Measurements from ENCODE around the gene SDSL.

Gene SDSL

DNA sequence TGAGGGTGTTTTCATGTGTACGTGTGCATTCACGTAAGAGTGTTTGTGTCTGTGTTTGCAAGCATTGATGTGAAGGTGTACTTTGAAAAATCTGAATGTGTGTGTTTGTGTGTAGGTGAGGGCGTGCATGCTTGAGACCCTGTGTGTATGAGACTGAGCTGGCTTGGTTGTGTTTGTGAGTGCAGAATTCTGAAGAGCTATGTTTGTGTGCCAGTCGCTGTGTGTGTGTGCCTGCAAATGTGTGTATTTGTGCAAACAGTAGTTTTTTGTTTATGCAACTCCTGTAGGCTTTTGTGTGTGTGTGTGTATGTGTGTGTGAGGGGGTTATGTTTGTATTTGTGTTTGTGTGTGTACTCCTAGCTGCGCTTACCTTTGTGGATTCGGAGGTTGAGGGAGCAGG, 51.2 kb downstream of the SDSL start:
- CTCF ChIA-PET: no interaction called here
- POLR2A ChIA-PET: no interaction called here
- TF ChIP-seq ELF4 (IDR thresholded peaks at IDR 0.05): no peak
- TF ChIP-seq LEF1 (IDR thresholded peaks at IDR 0.05; ENCODE audit: borderline replicate concordance): no peak
- no peak for TF ChIP-seq FOXM1 (IDR thresholded peaks at IDR 0.05; ENCODE audit: borderline replicate concordance)
- DNase-seq (ENCODE audit: extremely low spot score): no peak

DNA sequence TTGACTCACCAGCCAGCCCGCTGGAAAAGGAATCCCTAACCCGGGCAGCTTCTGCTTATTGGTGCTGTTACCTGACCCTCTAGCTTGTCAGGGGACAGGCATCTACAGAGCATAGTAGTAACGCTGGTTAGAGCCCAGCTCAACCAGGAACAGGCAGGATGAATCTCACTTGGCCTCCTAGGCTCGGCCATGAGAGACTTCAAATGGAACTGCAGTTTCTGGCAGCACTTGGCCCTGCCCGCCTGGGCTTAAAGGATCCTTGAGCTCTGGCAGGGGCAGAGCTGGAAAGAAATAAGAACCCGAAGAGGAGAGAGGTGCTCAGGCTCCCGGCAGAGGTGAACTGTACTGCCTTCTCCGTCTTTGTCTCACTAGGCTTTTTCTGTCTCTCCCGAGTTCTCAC, 51.8 kb downstream of the SDSL start:
- POLR2A ChIA-PET: no interaction called here
- TF ChIP-seq ZNF384 (IDR thresholded peaks at IDR 0.05): no peak
- TF ChIP-seq SP1 (IDR thresholded peaks at IDR 0.05): no peak
- no peak for TF ChIP-seq ARNT (IDR thresholded peaks at IDR 0.05)
- no peak for TF ChIP-seq L3MBTL2 (conservative IDR thresholded peaks at IDR 0.05)
- no peak for TF ChIP-seq NFRKB (IDR thresholded peaks at IDR 0.05)
- no peak for TF ChIP-seq ELF4 (IDR thresholded peaks at IDR 0.05)
- no peak for TF ChIP-seq SUZ12 (IDR thresholded peaks at IDR 0.05)
- DNase-seq (ENCODE audit: extremely low spot score): no peak
- CTCF ChIA-PET: interaction anchor here (0.6 to 0.7 kb wide), 2 partner anchors 12 to 15 kb away, joined by 4 to 5 read pairs; no protein-coding TSS in a partner anchor

DNA sequence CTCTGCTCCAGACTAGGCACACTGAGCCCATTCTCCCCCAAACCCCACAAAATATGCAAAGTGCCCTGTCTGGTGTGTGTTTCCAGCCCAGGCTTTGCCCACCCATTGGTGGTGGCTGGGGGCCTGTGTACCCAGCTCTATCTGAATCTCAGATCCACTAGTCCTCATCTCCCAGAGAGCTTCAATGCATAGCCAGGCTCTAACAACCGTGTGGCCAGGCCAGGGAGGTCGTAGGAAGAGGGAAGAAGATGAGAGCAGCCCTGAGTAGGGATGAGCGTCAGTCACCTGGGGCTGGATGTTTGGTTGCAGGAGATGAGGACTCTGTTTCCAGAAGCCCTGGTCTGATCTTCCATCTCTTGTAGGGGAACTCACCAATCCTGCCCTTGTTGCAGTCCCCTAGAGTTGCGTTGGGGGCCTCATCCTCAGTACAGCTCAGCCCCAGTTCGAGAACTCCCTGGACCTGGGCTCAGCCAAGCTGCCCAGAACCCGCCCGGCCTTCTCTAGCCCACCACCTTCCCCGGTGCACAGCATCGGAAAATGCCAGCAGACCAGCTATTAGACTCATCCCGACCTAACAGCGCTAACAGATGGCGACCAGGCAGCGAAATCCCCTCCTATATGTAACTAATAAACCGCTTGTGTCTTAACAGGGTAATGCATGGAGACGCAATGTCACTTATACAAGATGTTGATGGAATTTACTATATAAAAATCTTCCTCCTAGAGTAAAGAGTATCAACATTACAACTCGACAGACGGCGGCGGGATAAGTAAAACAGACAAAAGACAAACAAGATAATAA, 52.7 kb downstream of the SDSL start:
- no peak for TF ChIP-seq ARNT (IDR thresholded peaks at IDR 0.05)
- TF ChIP-seq, protein P1, sequence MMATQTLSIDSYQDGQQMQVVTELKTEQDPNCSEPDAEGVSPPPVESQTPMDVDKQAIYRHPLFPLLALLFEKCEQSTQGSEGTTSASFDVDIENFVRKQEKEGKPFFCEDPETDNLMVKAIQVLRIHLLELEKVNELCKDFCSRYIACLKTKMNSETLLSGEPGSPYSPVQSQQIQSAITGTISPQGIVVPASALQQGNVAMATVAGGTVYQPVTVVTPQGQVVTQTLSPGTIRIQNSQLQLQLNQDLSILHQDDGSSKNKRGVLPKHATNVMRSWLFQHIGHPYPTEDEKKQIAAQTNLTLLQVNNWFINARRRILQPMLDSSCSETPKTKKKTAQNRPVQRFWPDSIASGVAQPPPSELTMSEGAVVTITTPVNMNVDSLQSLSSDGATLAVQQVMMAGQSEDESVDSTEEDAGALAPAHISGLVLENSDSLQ (IDR thresholded peaks at IDR 0.05): no peak
- TF ChIP-seq BHLHE40 (IDR thresholded peaks at IDR 0.05; ENCODE audit: borderline replicate concordance): no peak
- TF ChIP-seq L3MBTL2 (conservative IDR thresholded peaks at IDR 0.05): no peak
- no peak for TF ChIP-seq FOXK2 (IDR thresholded peaks at IDR 0.05)
- no peak for TF ChIP-seq TARDBP (IDR thresholded peaks at IDR 0.05)

DNA sequence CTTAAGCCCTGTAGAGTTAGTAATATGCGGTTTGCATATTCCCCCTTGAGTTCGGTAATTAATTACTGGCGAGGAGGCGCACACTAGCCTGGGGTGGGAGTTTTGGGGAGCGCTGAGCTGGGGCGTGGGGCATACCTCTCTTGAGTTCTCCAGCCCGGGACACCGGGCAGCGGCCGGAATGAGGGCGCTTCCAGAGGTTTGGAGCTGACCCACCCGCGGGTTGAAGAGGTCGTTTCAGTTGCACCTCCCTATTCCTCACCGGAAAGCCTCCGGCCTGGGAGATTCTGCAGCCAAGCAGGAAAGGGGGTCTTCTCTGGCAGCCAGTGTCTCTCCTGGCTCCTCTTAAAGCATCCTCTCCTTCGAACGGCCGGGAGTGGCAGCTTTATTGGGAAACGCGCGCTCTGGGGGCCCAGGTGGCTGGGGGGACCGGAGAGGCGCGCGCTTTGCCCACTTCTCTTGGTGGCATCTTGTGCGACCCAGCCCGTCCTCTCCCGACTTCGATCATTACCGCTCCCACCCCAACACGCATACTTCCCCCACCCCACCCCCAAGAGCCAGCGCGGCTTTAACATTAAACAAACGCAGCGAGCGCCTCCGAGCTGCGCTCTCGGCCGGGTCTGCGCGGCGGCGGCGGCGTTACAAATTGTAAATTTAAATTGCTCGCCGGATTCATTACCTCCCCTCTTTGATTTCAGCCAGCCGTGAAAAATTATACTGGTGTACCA, 53.4 kb downstream of the SDSL start:
- no peak for TF ChIP-seq TARDBP (IDR thresholded peaks at IDR 0.05)
- TF ChIP-seq, protein P1 (IDR thresholded peaks at IDR 0.05): no peak
- TF ChIP-seq FOXM1 (IDR thresholded peaks at IDR 0.05; ENCODE audit: borderline replicate concordance): no peak
- TF ChIP-seq HDGF (IDR thresholded peaks at IDR 0.05; ENCODE audit: borderline replicate concordance): no peak
- no peak for TF ChIP-seq SP1 (IDR thresholded peaks at IDR 0.05)
- TF ChIP-seq ELF4 (IDR thresholded peaks at IDR 0.05): no peak
- no peak for TF ChIP-seq FOXA1 (IDR thresholded peaks at IDR 0.05)
- no peak for TF ChIP-seq L3MBTL2 (conservative IDR thresholded peaks at IDR 0.05)
- TF ChIP-seq SUZ12 (IDR thresholded peaks at IDR 0.05): no peak
- TF ChIP-seq FOXK2 (IDR thresholded peaks at IDR 0.05): no peak
- no peak for TF ChIP-seq LEF1 (IDR thresholded peaks at IDR 0.05; ENCODE audit: borderline replicate concordance)
- no peak for DNase-seq (ENCODE audit: extremely low spot score)
- CTCF ChIA-PET: no interaction called here
- POLR2A ChIA-PET: no interaction called here

More for the DNA sequence above, 52.7 kb downstream of the SDSL start:
- POLR2A ChIA-PET: no interaction called here
- CTCF ChIA-PET: interaction anchor here (0.6 to 0.7 kb wide), 2 partner anchors 13 to 14 kb away, joined by 4 to 5 read pairs; no protein-coding TSS in a partner anchor
- no peak for DNase-seq (ENCODE audit: extremely low spot score)

DNA sequence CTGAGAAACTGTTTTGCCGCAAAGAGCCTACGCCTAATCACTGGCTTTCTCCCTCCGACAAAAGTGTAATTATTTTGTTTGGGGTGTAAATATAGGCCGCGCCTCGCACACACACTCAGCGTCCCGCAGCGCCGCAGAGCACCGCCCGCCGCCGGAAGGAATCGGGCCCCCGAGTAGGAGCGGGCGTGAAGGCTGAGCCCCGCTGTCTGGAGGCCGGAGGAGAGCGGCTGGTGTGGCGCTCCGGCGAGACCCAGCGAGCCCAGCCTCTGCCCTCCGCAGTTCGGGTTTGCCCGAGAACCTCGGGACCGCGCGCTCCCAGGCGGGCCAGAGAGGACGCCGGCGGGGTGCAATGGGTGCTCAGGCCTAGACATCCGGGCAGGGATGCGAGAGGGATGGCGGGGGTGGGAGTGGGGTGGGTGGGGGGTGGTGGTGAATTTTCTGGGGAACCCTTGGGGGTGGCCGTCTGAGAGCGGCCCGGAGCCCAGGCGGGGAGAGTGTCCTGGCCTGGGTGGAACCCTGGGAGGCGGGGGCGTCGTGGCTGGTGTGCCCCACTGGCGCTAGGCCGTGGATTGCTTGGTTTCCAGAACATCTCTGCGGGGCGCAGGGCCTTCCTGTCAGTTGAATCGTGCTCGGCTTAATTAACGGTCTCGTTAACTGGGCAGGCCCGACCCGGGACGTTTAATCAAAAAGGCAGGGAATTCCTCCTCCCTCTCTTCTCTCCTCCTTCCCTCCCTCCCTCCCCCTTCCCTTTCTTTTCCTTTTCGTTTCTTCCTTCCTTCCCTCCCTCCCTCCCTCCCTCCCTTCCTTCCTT, 54.2 kb downstream of the SDSL start:
- DNase-seq (ENCODE audit: extremely low spot score): no peak
- CTCF ChIA-PET: no interaction called here
- TF ChIP-seq LEF1 (IDR thresholded peaks at IDR 0.05; ENCODE audit: borderline replicate concordance) (no peak), CTBP1 (IDR thresholded peaks at IDR 0.05; ENCODE audit: borderline replicate concordance) (no peak), FOXM1 (IDR thresholded peaks at IDR 0.05; ENCODE audit: borderline replicate concordance) (no peak), NFRKB (IDR thresholded peaks at IDR 0.05) (no peak), FOXA1 (IDR thresholded peaks at IDR 0.05) (no peak), FOXK2 (IDR thresholded peaks at IDR 0.05) (no peak), SP1 (IDR thresholded peaks at IDR 0.05) (no peak)
- TF ChIP-seq, protein P1 (IDR thresholded peaks at IDR 0.05): no peak
- POLR2A ChIA-PET: no interaction called here

DNA sequence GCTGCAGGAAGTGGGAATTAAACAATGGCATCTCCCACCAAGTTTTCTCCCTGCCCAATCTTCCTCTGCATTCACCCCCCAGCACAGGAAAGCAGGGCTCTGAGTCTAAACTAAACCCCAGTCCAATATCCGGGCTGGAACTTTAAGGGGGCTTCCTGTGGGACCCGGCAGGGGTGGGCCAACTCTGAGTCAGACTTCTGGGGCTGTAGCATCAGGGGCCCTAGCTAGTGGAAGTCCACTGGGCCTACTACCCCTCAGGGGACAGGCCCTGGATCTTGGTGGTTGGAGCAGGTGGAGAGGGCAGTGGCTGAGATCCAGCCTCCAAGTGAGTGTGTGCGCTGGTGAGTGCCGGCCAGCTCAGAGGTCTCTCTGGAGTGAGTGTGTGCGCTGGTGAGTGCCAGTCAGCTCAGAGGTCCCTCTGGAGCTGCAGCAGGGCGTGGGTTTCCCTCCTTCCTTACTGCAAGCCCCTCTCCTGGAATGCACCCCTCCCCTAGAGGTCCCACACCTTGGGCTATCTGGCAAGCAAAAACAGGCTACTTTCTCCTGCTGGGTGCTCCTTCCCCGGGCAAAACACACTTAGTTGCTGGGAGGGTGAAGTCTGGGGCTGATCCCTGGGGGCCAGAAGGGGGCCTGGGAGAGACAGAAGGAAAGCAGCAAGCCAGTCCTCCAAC, 55.1 kb downstream of the SDSL start:
- no peak for TF ChIP-seq ZNF384 (IDR thresholded peaks at IDR 0.05)
- TF ChIP-seq CTBP1 (IDR thresholded peaks at IDR 0.05; ENCODE audit: borderline replicate concordance): no peak
- TF ChIP-seq L3MBTL2 (conservative IDR thresholded peaks at IDR 0.05): no peak
- no peak for TF ChIP-seq FOXM1 (IDR thresholded peaks at IDR 0.05; ENCODE audit: borderline replicate concordance)
- TF ChIP-seq FOXA1 (IDR thresholded peaks at IDR 0.05): no peak
- no peak for TF ChIP-seq SP1 (IDR thresholded peaks at IDR 0.05)
- TF ChIP-seq BHLHE40 (IDR thresholded peaks at IDR 0.05; ENCODE audit: borderline replicate concordance): no peak
- no peak for TF ChIP-seq TARDBP (IDR thresholded peaks at IDR 0.05)
- no peak for TF ChIP-seq ELF4 (IDR thresholded peaks at IDR 0.05)
- TF ChIP-seq SUZ12 (IDR thresholded peaks at IDR 0.05): no peak
- TF ChIP-seq HDGF (IDR thresholded peaks at IDR 0.05; ENCODE audit: borderline replicate concordance): no peak
- no peak for TF ChIP-seq FOXK2 (IDR thresholded peaks at IDR 0.05)
- no peak for TF ChIP-seq NFRKB (IDR thresholded peaks at IDR 0.05)
- no peak for TF ChIP-seq ARNT (IDR thresholded peaks at IDR 0.05)
- TF ChIP-seq LEF1 (IDR thresholded peaks at IDR 0.05; ENCODE audit: borderline replicate concordance): no peak
- TF ChIP-seq, protein P1 (IDR thresholded peaks at IDR 0.05): no peak
- DNase-seq (ENCODE audit: extremely low spot score): no peak
- ChIA-PET POLR2A (no interaction called here), CTCF (no interaction called here)

All from HEK293T (cell line).